GM19351 (cell line): ENCODE results near the gene SLC26A4.
A peak's percentile ranks its signal among the peaks of the same experiment; 100 is the strongest.

Source experiments
- ATAC-seq: cut with Tn5 transposase; IDR thresholded peaks from one replicate; pipeline ENCODE4 v1.9.1; 2021; ENCODE audit warnings: mild to moderate bottlenecking, moderate library complexity; ENCODE audit not compliant: unreplicated experiment

The SLC26A4 gene

DNA sequence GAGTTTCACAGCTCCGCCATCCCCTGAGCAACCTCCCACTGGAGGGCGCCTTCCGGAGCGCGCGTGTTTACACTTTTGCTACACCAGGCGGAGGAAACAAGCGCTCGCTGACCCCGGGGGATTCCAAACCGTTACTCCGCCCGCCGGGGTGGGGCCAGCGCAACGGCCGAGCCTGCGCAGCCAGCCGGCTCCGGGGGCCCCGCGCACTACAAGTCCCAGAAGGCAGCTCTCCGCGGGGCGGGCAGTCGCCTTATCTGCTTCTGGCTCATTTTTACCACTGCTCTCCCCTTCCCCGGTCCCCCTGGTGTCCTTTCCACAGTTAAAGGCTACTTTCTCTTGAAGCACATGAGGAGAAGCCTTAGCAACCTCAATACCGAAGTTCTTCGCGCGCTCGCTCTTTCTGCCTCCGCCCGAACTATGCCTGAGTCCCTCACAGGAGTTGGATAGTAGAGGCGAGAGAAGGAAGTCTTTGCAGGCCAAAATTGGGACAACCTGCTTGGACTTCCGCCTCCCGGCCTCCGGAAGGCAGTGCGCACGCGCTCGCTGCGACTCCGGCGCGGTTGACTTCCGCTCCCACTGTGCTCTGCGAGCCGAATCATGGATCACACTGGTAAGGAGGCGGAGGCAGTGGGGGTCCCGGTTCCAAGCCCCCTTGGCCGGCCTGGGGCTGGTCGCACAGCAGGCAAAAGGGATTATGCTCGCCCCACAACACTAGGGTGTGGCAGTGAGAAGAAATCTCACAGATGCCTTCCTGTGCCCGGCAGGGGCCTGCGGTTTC lies 83.1 kb downstream of the SLC26A4 start, which contains the start of gene CBLL1:
TSS of gene CBLL1 (plus strand) at position 576 of the 778 bp plus-strand sequence. CDS start at position 598, 22 bp downstream.
- ATAC-seq = peak; percentile 82

DNA sequence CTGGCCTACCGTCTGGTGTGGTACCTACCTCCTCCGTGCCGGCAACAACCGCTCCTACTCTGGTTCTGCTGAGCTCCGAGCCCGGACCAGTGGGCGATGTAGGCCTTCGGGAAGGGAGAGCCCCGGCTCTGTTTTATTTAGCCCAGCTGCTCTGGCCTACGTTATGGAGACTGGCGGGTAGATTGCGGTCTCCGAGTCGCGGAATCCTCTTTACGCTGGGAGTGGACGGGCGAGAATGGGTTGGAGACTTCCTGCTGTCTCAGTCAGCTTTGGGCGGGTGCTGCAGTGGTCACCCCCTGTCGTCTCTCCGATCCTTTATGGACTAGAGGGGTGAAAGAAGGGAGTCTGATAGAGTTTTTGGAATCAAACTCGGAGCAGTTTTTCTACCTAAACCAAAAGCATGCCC lies 83.7 kb downstream of the SLC26A4 start:
- peak; percentile 35 for ATAC-seq

DNA sequence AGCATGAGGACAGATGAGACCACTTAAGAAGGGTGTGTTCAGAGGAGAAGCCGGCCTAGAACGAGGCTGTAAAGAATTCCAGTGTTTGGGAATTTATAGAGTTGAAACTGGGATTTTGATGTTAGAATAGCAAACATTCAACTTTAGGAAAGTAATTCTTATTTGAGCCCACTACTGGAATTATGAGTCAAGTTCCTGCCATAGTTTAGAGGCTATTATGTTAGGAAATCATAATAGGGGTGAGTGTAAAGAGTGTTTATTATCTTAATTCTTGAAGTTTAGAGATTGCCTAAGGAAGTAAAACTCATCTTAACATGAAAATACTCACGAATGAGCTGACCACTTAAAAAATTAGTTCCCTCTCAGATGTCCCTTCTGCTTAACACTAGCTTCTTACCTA lies 85.4 kb downstream of the SLC26A4 start:
- ATAC-seq = no peak

DNA sequence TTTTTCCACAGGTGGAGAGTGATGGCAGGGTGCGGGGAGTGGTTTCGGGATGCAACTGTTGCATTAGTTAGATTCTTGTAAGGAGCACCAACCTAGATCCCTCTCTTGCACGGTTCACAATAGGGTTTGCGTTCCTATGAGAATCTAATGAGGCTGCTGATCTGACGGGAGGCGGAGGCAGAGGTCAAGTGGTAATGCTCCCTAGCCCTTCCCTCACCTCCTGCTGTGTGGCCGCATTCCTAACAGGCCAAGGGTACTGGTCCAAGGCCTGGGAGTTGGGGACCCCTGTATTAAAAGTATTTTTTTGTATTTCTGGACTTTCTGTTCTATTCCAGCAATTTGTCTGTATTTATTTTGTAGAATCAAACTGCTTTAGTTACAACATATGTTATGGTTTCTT lies 90.5 kb downstream of the SLC26A4 start:
- no peak for ATAC-seq

DNA sequence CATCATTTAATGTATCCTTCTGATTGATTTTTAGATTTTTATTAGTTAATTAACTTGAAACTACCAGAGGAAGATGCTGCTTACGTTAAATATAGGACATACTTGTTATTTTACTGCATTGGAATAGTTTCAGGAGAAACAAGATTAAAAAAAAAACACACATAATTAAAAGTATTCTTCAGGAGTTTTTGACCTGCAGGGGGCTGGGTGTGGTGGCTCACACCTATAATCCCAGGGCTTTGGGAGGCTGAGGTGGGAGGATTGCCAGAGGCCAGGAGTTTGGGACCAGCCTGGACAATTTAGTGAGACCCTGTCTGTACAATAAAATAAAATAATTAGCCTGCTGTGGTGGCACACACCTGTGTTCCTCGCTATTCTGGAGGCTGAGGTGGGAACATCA lies 94.0 kb downstream of the SLC26A4 start:
- ATAC-seq = no peak

DNA sequence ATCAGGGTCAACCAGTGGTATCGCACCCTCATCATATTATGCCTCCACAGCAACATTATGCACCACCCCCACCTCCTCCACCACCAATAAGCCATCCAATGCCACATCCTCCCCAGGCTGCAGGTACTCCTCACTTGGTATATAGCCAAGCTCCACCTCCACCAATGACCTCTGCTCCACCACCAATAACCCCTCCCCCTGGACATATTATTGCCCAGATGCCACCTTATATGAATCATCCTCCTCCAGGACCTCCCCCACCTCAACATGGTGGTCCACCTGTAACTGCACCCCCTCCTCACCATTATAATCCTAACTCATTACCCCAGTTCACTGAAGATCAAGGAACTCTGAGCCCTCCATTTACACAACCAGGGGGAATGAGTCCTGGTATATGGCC lies 98.0 kb downstream of the SLC26A4 start:
- ATAC-seq = no peak

DNA sequence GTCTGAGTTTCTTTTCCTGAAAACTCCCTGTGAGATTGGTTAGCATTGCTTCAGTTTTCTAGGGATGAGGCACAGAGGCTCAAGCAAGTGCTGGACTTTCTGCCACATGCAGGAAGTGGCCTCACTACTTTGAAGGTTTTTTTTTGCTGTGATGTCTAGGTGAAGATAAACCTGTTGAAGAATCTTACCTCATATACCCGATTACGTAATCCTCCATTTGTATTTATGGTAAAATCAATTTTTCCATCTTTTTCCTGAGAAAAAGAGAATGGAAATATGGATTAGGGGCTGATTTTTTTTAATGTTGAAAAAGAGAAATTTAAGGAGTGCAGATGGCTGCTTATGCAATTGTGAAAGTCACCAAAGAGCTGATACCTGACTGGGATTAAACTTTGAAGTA lies 106.8 kb downstream of the SLC26A4 start:
- no peak for ATAC-seq
